Thyroid gland (tissue), 4 donors: Measurements from ENCODE around the gene SYF2.

Experiments
- CTCF ChIP-seq, 6 experiments: fragments of 200-600 bp in 3 of 6; fragments of 450-650 bp in 3 of 6; sonication (generic) in 3 of 6; IDR thresholded peaks; one replicate each; pipeline ENCODE4 v1.5.1; 2016 to 2019; ENCODE audit warnings: antibody characterized with exemption in 6 of 6, mild to moderate bottlenecking in 2 of 6, inconsistent platforms in 1 of 6, moderate library complexity in 1 of 6
- POLR2A ChIP-seq, 2 donors: fragments of 450-650 bp; IDR thresholded peaks; one replicate each; pipeline ENCODE4 v1.6.1; 2017; ENCODE audit warnings: antibody characterized with exemption in 2 of 2, mild to moderate bottlenecking in 2 of 2, moderate library complexity in 1 of 2

GRCh38 chr1:25194054-25194453 lies 38.2 kb downstream of the SYF2 start:
- TF ChIP-seq CTCF (IDR thresholded peaks at IDR 0.05) = no peak
- no peak for TF ChIP-seq POLR2A (IDR thresholded peaks at IDR 0.05)
